ENCODE results near the gene CSDE1.
"Not testable (repeated sequence)": the region's sequence is repeated elsewhere in the genome, so short reads cannot be mapped to it uniquely, and the experiment has no call there.

Gene CSDE1

DNA sequence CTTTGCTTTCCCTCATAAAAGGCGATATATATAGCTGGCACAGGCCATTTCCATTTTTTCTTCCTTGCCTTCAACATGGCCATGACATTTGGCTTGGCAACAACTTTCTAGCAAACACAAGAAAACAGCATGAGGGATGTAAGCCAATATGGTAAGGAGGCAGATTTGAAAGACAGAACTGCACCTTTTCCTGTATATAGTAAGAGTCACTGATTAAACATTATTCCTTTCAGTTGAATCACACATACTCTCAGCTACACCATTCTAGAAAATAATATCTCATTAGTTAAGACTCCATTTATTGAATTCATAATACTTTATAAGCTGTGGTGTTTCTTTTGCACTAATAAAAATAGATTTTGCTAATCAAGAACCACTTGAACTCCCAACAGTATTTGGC, 13.2 kb upstream of the CSDE1 start:
- Histone ChIP-seq H3K4me3 (ENCODE audit: low read length) (no peak overlapping the region), H3K27me3 (ENCODE audit: control insufficient read depth, insufficient read depth, low read length) (no peaks in the 10 kb centered on the region), H3K4me2 (ENCODE audit: low read length) (no peak overlapping the region), H3K4me1 (ENCODE audit: control insufficient read depth, insufficient read depth, low read length) (no peaks in the 10 kb centered on the region), H3K9ac (ENCODE audit: low read depth, low read length) (no peak overlapping the region), H3K36me3 (ENCODE audit: insufficient read depth, low read length) (peaks cover 28% of the 10 kb centered on the region), H3K9me3 (replicated peaks; ENCODE audit: low read length) (no peaks in the 10 kb centered on the region)

DNA sequence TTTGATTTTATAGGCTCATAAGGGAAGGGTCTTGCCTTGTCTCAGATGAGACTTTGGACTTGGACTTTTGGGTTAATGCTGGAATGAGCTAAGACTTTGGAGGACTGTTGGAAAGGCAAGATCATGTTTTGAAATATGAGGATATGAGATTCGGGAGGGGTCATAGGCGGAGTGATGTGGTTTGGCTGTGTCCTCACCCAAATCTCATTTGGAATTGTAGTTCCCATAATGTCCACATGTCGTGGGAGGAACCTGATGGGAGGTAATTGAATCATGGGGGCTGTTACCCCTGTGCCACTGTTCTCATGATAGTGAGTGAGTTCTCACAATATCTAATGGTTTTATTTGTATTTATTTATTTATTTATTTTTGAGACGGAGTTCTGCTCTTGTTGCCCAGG, 6.9 kb upstream of the CSDE1 start:
- Histone ChIP-seq H3K4me2 (ENCODE audit: low read length) (no peak overlapping the region), H3K9me3 (replicated peaks; ENCODE audit: low read length) (no peaks in the 10 kb centered on the region), H3K4me3 (ENCODE audit: low read length) (no peak overlapping the region), H3K36me3 (ENCODE audit: insufficient read depth, low read length) (no peaks in the 10 kb centered on the region), H3K27me3 (ENCODE audit: control insufficient read depth, insufficient read depth, low read length) (no peaks in the 10 kb centered on the region), H3K9ac (ENCODE audit: low read depth, low read length) (no peak overlapping the region), H3K4me1 (ENCODE audit: control insufficient read depth, insufficient read depth, low read length) (no peaks in the 10 kb centered on the region)

DNA sequence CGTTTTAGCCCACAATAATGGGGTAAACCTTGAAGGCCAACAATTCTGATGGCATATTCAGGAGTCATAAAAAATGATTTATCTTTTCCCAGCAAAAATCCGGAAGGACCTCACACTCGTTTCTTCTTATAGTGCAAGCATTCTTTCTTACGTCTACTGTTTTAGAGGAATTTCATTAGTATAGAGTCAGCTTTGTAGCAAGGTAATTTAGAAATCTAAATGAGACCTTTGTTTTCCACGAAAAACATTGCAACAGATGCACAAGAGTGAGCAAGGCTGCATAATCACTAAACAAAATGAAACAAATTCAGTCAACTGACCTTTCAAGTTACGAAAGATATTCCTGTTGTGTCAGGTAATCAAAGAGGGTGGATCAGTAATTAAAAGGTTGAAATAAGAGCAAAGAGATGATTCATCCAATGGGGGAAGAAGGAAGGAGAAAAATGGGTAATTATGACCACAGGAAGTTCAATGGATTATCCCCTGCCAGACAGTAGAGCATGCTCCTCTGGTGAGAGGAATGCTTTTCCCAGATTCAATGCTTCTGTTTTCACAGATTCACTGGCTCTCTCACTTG, 560 bp upstream of the CSDE1 start:
- Histone ChIP-seq H3K9me3 (replicated peaks; ENCODE audit: low read length) (no peaks in the 10 kb centered on the region), H3K4me3 (ENCODE audit: low read length) (peak overlapping the region; percentile 93), H3K27me3 (ENCODE audit: control insufficient read depth, insufficient read depth, low read length) (no peaks in the 10 kb centered on the region), H3K4me1 (ENCODE audit: control insufficient read depth, insufficient read depth, low read length) (peaks cover 28% of the 10 kb centered on the region), H3K36me3 (ENCODE audit: insufficient read depth, low read length) (no peaks in the 10 kb centered on the region), H3K4me2 (ENCODE audit: low read length) (peak overlapping the region; percentile 78), H3K9ac (ENCODE audit: low read depth, low read length) (peak overlapping the region; percentile 98)

DNA sequence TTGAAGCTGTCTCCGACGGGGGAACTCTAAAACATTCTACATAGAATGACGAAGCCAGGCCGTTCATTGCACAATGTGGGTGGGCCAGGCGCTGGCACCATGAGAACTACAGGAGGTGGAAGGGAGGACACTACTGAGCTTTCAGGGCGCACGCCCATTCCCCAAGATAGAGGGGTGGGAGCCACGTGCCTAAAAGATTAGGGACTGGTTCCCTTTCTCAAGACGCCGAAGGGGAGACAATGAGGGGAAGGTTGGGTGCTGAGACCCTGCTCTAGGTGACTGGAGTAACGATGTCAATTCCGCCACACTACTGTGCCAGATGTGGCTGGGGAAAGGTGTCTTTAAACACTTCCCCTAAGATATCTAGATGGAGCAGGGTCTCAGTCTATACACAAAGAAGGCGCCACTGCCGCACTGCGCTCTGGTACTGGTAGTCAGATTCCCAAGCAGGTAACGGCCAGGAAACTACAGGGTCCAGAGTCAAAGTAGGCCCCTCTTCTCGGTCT, 782 bp downstream of the CSDE1 start:
- Histone ChIP-seq H3K36me3 (ENCODE audit: insufficient read depth, low read length) (no peaks in the 10 kb centered on the region), H3K27me3 (ENCODE audit: control insufficient read depth, insufficient read depth, low read length) (no peaks in the 10 kb centered on the region), H3K4me3 (ENCODE audit: low read length) (peak overlapping the region; percentile 93), H3K4me2 (ENCODE audit: low read length) (peak overlapping the region; percentile 81), H3K9me3 (replicated peaks; ENCODE audit: low read length) (no peaks in the 10 kb centered on the region), H3K9ac (ENCODE audit: low read depth, low read length) (peak overlapping the region; percentile 98), H3K4me1 (ENCODE audit: control insufficient read depth, insufficient read depth, low read length) (peaks cover 35% of the 10 kb centered on the region)

DNA sequence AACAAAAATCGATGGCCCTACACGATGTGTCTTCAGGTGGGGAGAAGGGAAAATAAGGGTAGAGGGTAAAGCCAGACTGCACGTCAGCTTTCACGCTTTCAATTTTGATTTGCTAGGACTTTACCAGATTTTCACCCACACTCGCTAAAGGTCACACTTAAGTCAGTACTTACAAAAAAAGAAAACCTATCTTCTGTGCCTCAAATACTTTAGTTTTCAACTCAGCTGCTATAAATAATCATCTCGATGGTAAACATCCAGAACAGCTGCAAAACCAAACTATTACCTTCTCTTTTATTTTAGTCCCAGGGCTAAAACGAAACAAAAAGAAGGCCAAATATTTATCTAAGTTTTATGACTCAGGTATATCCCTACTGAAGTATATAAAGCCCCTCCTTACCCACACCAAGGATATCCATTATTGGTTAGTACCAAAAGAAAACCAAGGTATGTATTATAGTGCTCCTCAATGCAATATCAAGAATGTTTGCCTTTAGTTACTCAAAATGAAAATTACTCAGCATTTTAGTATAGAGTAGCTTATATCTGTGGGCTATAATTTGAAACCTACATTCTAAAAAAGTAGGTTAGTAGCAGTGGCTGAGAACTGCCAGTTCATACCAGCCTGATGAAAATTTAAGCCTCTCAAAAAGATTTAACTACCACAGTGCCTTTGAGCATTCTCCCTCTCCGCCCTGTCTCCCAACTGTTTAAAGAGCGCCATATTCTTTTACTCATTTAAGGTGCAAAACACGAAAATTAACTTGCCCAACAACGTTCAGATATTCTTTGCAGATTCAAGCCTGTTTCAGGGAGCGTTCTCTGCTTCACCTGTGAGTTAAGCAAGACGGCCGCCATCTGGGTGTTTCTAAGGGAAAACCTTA, 1.5 kb downstream of the CSDE1 start:
- Histone ChIP-seq H3K4me1 (ENCODE audit: control insufficient read depth, insufficient read depth, low read length) (peaks cover 43% of the 10 kb centered on the region), H3K9me3 (replicated peaks; ENCODE audit: low read length) (no peaks in the 10 kb centered on the region), H3K9ac (ENCODE audit: low read depth, low read length) (peak overlapping the region; percentile 98), H3K36me3 (ENCODE audit: insufficient read depth, low read length) (no peaks in the 10 kb centered on the region), H3K4me3 (ENCODE audit: low read length) (peak overlapping the region; percentile 93), H3K4me2 (ENCODE audit: low read length) (peak overlapping the region; percentile 81), H3K27me3 (ENCODE audit: control insufficient read depth, insufficient read depth, low read length) (no peaks in the 10 kb centered on the region)

DNA sequence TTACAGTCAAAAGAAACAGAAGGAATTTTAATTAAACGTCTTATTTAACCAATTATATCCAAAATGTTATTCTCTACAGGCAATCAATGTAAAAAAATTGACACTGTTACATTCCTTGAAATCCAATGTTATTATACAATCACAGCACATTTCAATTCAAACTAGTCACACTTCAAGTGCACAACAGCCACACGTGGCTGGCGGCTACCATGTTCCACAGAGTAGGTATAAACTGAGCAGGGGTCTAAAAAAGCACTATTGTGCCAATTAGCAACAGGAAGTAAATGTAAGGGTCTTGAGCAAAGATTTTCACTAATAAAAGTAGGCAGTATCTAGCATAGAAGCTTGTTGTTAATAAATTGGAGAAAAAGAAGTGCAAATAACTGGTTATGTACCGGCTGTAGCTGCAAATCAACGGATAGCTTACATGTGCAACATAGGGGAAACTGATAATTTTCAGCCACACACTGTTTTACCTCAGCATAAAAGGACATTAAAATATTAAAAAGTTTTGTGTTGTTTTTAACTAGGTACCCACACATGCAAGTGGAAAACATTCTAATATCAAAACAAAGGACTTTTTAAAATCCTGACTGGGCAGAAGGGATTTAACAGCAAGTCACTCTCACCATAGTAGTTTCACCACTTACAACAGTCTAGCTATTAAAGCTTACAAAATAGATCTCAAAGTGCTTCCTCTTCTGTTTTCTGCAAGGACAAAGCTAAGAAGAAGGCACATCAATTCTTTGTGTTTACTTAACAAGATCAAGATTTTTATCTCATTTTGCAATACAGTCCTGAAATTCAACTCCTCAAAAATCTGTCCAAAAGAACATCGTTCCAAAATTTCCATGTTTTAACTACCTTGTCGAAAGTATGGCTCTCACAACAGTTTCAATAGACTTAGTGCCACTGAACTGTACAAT, 2.5 kb downstream of the CSDE1 start:
- H3K4me3 ChIP-seq (ENCODE audit: low read length) = peak overlapping the region; percentile 93
- H3K27me3 ChIP-seq (ENCODE audit: control insufficient read depth, insufficient read depth, low read length) = no peaks in the 10 kb centered on the region
- H3K36me3 ChIP-seq (ENCODE audit: insufficient read depth, low read length) = no peaks in the 10 kb centered on the region
- H3K4me1 ChIP-seq (ENCODE audit: control insufficient read depth, insufficient read depth, low read length) = peaks cover 51% of the 10 kb centered on the region
- H3K9me3 ChIP-seq (replicated peaks; ENCODE audit: low read length) = no peaks in the 10 kb centered on the region
- H3K9ac ChIP-seq (ENCODE audit: low read depth, low read length) = peak overlapping the region; percentile 98
- peak overlapping the region; percentile 81 for H3K4me2 ChIP-seq (ENCODE audit: low read length)

DNA sequence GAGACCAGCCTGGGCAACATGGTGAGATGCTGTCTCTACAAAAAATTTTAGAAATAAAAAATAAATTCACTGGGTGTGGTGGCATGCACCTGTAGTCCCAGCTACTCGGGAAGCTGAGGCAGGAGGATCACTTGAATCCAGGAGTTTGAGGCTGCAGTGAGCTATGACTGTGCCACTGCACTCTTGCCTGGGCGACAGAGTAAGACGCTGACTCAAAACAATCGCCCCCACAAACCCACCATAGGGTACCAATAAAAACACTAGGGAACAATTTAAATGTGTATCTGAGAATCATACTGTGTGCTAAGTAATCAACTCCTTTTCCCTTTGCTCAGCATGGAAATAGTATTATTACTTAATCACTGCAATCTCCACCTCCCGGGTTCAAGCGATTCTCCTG, 4.1 kb downstream of the CSDE1 start:
- H3K9me3 ChIP-seq (replicated peaks; ENCODE audit: low read length); H3K4me3 ChIP-seq (ENCODE audit: low read length); H3K27me3 ChIP-seq (ENCODE audit: control insufficient read depth, insufficient read depth, low read length); H3K4me2 ChIP-seq (ENCODE audit: low read length); H3K9ac ChIP-seq (ENCODE audit: low read depth, low read length): not testable (repeated sequence)
- H3K4me1 ChIP-seq (ENCODE audit: control insufficient read depth, insufficient read depth, low read length) = peaks cover 51% of the 10 kb centered on the region
- H3K36me3 ChIP-seq (ENCODE audit: insufficient read depth, low read length) = peaks cover 14% of the 10 kb centered on the region

DNA sequence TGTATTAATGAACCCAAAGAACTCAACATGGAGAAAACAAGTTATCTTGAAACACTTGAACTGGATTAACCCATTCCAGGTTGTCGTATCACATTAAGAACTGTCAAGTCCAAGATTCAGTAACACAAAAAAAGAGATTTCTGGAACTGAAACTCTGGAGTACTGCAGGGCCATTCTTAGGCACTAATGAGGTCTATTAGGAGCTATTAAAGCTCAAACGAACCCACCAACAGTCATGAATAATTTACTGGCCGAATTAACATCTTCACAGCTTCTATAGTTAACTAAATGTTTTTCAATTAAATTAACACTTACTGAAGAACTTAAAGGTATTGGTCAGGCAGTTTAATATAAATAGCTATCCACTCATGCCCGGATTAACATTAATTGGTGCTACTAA, 4.6 kb downstream of the CSDE1 start:
- Histone ChIP-seq H3K4me2 (ENCODE audit: low read length) (no peak overlapping the region), H3K4me3 (ENCODE audit: low read length) (no peak overlapping the region), H3K4me1 (ENCODE audit: control insufficient read depth, insufficient read depth, low read length) (peaks cover 45% of the 10 kb centered on the region), H3K27me3 (ENCODE audit: control insufficient read depth, insufficient read depth, low read length) (no peaks in the 10 kb centered on the region), H3K9me3 (replicated peaks; ENCODE audit: low read length) (no peaks in the 10 kb centered on the region), H3K9ac (ENCODE audit: low read depth, low read length) (no peak overlapping the region), H3K36me3 (ENCODE audit: insufficient read depth, low read length) (peaks cover 20% of the 10 kb centered on the region)

DNA sequence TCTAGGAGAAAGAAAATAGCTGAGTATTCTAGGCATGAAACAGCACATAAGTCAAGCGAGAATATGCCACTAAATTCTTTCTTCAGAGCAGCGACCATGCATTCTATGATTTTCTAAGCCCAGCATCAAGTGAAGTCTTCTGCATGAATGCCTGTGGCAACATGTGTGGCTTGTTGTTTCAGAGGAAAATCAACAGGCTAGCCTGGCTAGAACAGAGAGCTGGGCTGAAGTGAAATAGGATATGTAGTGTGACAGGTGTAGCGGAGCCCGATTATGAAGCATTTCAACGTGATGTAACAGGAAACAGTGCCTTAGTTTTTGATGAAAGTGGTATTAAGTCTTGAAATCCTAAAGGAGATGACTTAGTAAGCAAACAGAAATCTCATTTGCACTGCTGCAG, 7.0 kb downstream of the CSDE1 start:
- Histone ChIP-seq H3K4me2 (ENCODE audit: low read length) (peak overlapping the region; percentile 3), H3K36me3 (ENCODE audit: insufficient read depth, low read length) (peaks cover 39% of the 10 kb centered on the region), H3K9me3 (replicated peaks; ENCODE audit: low read length) (no peaks in the 10 kb centered on the region), H3K27me3 (ENCODE audit: control insufficient read depth, insufficient read depth, low read length) (no peaks in the 10 kb centered on the region), H3K4me1 (ENCODE audit: control insufficient read depth, insufficient read depth, low read length) (peaks cover 40% of the 10 kb centered on the region), H3K9ac (ENCODE audit: low read depth, low read length) (no peak overlapping the region), H3K4me3 (ENCODE audit: low read length) (no peak overlapping the region)

DNA sequence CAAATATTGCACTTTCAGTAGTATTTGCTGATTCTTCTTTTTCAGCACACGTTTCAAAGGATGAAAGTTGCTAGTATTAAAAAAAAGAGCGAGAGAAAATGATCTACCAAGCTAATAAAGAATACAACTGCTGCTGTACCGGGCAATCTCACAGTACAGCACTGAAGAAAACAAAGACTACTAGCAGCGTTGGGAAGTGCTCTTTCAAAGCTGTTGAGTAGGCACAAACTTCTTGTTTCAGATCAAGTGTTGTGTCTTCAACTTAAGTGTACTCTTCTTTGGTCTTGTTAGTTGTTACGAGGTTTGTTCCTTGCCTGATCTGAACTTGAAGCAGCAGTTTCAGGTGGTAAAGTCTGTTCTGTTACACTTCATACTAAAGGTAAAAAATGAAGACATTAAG, 7.9 kb downstream of the CSDE1 start:
- Histone ChIP-seq H3K4me1 (ENCODE audit: control insufficient read depth, insufficient read depth, low read length) (peaks cover 34% of the 10 kb centered on the region), H3K4me2 (ENCODE audit: low read length) (no peak overlapping the region), H3K9me3 (replicated peaks; ENCODE audit: low read length) (no peaks in the 10 kb centered on the region), H3K4me3 (ENCODE audit: low read length) (no peak overlapping the region), H3K27me3 (ENCODE audit: control insufficient read depth, insufficient read depth, low read length) (no peaks in the 10 kb centered on the region), H3K9ac (ENCODE audit: low read depth, low read length) (no peak overlapping the region), H3K36me3 (ENCODE audit: insufficient read depth, low read length) (peaks cover 46% of the 10 kb centered on the region)

DNA sequence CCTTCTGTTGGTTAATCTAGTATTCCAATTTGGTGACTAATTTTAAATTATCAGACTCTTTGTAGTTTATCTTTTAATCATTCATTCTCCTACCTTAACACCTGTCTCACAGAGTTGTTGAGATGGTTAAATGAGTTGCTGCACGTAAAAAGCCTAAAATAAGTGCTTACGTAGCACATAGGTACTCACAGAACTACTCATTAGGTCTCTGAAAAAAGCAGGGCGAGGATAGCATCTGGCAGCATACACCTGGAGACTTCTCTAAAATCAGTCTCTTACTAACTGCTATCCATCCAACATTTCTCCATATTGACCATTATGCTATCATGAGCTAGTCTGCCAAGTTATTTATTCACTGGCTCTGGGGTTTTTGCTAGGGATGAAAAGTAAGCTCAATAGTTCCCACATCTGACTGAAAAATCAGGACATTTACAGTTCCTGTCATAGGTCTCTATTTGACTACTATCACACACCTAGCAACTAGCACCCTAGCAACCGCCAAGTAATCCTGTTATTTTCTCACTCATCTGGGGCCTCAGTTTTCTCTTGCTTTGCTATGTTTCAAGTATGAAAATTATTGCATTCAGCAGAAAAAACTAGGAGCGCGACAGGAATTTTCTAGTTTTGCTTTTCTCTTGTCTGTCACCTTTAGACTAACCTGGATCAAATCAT, 11.2 kb downstream of the CSDE1 start:
- H3K27me3 ChIP-seq (ENCODE audit: control insufficient read depth, insufficient read depth, low read length) = no peaks in the 10 kb centered on the region
- no peak overlapping the region for H3K4me2 ChIP-seq (ENCODE audit: low read length)
- peaks cover 15% of the 10 kb centered on the region for H3K4me1 ChIP-seq (ENCODE audit: control insufficient read depth, insufficient read depth, low read length)
- H3K36me3 ChIP-seq (ENCODE audit: insufficient read depth, low read length) = peaks cover 68% of the 10 kb centered on the region
- no peak overlapping the region for H3K4me3 ChIP-seq (ENCODE audit: low read length)
- H3K9ac ChIP-seq (ENCODE audit: low read depth, low read length) = no peak overlapping the region
- no peaks in the 10 kb centered on the region for H3K9me3 ChIP-seq (replicated peaks; ENCODE audit: low read length)

Data from skeletal muscle satellite cell (primary cell).